HepG2 (cell line): Measurements from ENCODE around the gene TNFSF10. TPM values are rescaled to one million over a fixed set of nuclear protein-coding genes. Genes with fewer than 3 reads are reported as not detected.

Experiments
- BCL3 ChIP-seq: sonication (generic); formaldehyde crosslinking; IDR thresholded peaks from 2 replicates; pipeline ENCODE4 v1.5.1; 2020; ENCODE audit warnings: mild to moderate bottlenecking, missing genetic modification reagents, moderate library complexity
- BORCS8-MEF2B ChIP-seq: sonication (generic); formaldehyde crosslinking; IDR thresholded peaks from 2 replicates; pipeline ENCODE4 v1.8.0; 2022; ENCODE audit warnings: mild to moderate bottlenecking, missing genetic modification reagents
- DNMT3B ChIP-seq: conservative IDR thresholded peaks from 2 replicates; pipeline ENCODE4 v1.6.1; 2016; ENCODE audit warnings: missing biosample characterization, control low read depth
- FOXO1 ChIP-seq: sonication (generic); formaldehyde crosslinking; IDR thresholded peaks from 2 replicates; pipeline ENCODE4 v1.4.0; 2020; ENCODE audit warnings: missing genetic modification reagents
- GZF1 ChIP-seq: sonication (generic); formaldehyde crosslinking; IDR thresholded peaks from 2 replicates; pipeline ENCODE4 v1.5.1; 2020; ENCODE audit warnings: mild to moderate bottlenecking, missing genetic modification reagents
- HNF4A ChIP-seq: sonication (generic); formaldehyde crosslinking; IDR thresholded peaks from 2 replicates; pipeline ENCODE4 v1.4.0; 2020; ENCODE audit warnings: missing genetic modification reagents
- KDM3A ChIP-seq: IDR thresholded peaks from 2 replicates; pipeline ENCODE4 v1.6.1; 2018; ENCODE audit warnings: low read depth, missing compliant biosample characterization
- MAFK ChIP-seq, 2 experiments: IDR thresholded peaks in 1 of 2; conservative IDR thresholded peaks in 1 of 2; 2 replicates each; pipeline ENCODE4 v1.6.1; 2011; ENCODE audit warnings: improper control_type of control experiment in 2 of 2, low read length in 2 of 2
- MAX ChIP-seq: IDR thresholded peaks from 2 replicates; pipeline ENCODE4 v1.6.1; 2012; ENCODE audit warnings: inconsistent platforms
- NFIC ChIP-seq: IDR thresholded peaks from 2 replicates; pipeline ENCODE4 v1.6.1; 2012; ENCODE audit warnings: mild to moderate bottlenecking, low read length, inconsistent platforms
- ZNF143 ChIP-seq: sonication (generic); formaldehyde crosslinking; IDR thresholded peaks from 2 replicates; pipeline ENCODE4 v1.4.0; 2020; ENCODE audit warnings: missing genetic modification reagents
- ZNF501 ChIP-seq: sonication (generic); formaldehyde crosslinking; IDR thresholded peaks from 2 replicates; pipeline ENCODE4 v1.5.1; 2020; ENCODE audit warnings: mild to moderate bottlenecking, moderate library complexity, missing genetic modification reagents
- ZNF549 ChIP-seq: sonication (generic); formaldehyde crosslinking; IDR thresholded peaks from 2 replicates; pipeline ENCODE4 v1.5.0; 2020; ENCODE audit warnings: missing genetic modification reagents
- ZNF589 ChIP-seq: sonication (generic); formaldehyde crosslinking; conservative IDR thresholded peaks from 2 replicates; pipeline ENCODE4 v1.8.0; 2022; ENCODE audit warnings: mild to moderate bottlenecking, moderate library complexity, missing genetic modification reagents
- ZNF597 ChIP-seq: sonication (generic); formaldehyde crosslinking; IDR thresholded peaks from 2 replicates; pipeline ENCODE4 v1.5.0; 2020; ENCODE audit warnings: missing genetic modification reagents
- ZNF609 ChIP-seq: sonication (generic); formaldehyde crosslinking; IDR thresholded peaks from 2 replicates; pipeline ENCODE4 v1.4.0; 2020; ENCODE audit warnings: mild to moderate bottlenecking, missing genetic modification reagents, borderline replicate concordance
- polyA plus RNA-seq, 8 experiments: library from polyadenylated mRNA; depleted of rRNA in 3 of 8; stranded (reverse) in 7 of 8; unstranded in 1 of 8; fragments of >200 nt; fragmentation: Illumina TruSeq in 4 of 8; extraction: Trizol in 4 of 8; gene quantifications; 2 replicates each; pipeline versions ENCODE4 v1.2.1 to v1.2.3, GENCODE V29; 2011 to 2016; ENCODE audit warnings: low read depth in 4 of 8, missing spikeins in 1 of 8, mixed read lengths in 1 of 8; ENCODE audit not compliant: insufficient read depth in 1 of 8
- total RNA-seq, 5 experiments: library from RNA; depleted of rRNA; stranded (reverse); fragments of >200 nt; fragmentation: Illumina TruSeq; extraction: Trizol; gene quantifications; 2 replicates each; pipeline ENCODE4 v1.2.3, GENCODE V29; 2016; ENCODE audit warnings: low read depth in 1 of 5

The TNFSF10 gene
- total and polyA plus RNA-seq, 2 of the 13 experiments (the other 11 are each of a cell fraction or from before 2014, with no cell fraction given) = 8.4 to 9.9 TPM

GRCh38 chr3:172516318-172517214 is 6.7 kb downstream of the TNFSF10 start (continued):
- TF ChIP-seq FOXO1 (CRISPR knock-in tag) (peak; percentile 9; the same call in 1 of the 2 replicates), MAX (peak; percentile 50; the same call in 1 of the 2 replicates), HNF4A (CRISPR knock-in tag) (peak; percentile 63), ZNF589 (CRISPR knock-in tag) (no peak), GZF1 (CRISPR knock-in tag) (peak; percentile 83; the same call in 1 of the 2 replicates), NFIC (peak; percentile 58; the same call in 1 of the 2 replicates), BCL3 (no peak), ZNF609 (CRISPR knock-in tag) (0 out of 2 replicates have a peak, but pooled peaks have one; percentile 14), KDM3A (CRISPR knock-in tag) (no peak), ZNF549 (CRISPR knock-in tag) (no peak), DNMT3B (no peak), ZNF597 (CRISPR knock-in tag) (no peak), MAFK (conservative IDR thresholded peaks at IDR 0.05 in 1 of 2, IDR thresholded peaks at IDR 0.05 in 1 of 2; ENCODE audit: low read length in 2 of 2) (no peak), ZNF143 (CRISPR knock-in tag) (no peak), ZNF501 (CRISPR knock-in tag) (0 out of 2 replicates have a peak, but pooled peaks have one; percentile 25), BORCS8-MEF2B (CRISPR knock-in tag) (0 out of 2 replicates have a peak, but pooled peaks have one; percentile 16)
